Measurements from ENCODE around the gene PGS1. TPM values are rescaled to one million over a fixed set of nuclear protein-coding genes. Genes with fewer than 3 reads are reported as not detected.

Gene PGS1
- polyA plus RNA-seq, 3 donors, result 26.0 to 87.1 (median 28.0) TPM

DNA sequence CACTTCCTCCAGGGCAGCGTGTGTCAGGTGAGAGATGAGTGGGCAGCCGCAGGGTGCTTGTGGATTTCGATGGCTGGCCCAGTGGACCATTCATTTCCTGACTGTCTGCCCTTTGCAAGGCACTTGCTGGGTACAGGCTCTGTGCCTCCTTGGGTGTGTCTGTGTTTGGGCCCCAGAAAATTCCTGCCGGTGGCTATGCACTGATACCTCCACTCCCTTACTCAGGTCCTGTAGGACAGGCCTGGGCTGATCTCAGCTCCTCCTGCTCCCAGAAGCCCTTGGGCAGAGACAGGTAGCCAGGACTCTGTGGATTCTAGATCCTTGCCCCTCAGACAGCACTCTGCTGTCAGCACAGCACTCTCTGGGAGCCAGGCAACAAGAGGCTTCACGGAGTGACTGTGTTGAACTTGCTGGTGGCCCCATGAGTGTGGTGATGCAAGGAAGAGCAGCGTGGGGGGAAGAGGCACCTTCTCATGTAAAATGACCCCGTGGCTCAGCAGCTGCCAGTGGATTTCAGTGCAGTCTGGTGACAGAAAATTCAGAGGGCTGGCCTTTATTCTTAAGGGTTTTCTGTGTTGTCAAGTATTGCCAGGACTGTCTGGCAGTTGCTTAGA, 29.0 kb downstream of the PGS1 start:
- Histone ChIP-seq H3K4me1 (ENCODE audit: control insufficient read depth in 1 of 2, insufficient read depth in 2 of 2, low read length in 2 of 2) (peaks cover 12 to 16% of the 10 kb centered on the region in 2 donors), H2AFZ (ENCODE audit: insufficient read depth, low read depth, low read length, poor library complexity, severe bottlenecking) (no peak overlapping the region), H3K79me2 (ENCODE audit: insufficient read depth, low read length) (peaks cover 93% of the 10 kb centered on the region), H3K4me3 (replicated peaks in 1 of 3; ENCODE audit: low read depth in 2 of 3, low read length in 3 of 3) (no peak overlapping the region), H3K27ac (ENCODE audit: low read depth in 1 of 2, low read length in 2 of 2) (peak overlapping the region in 1 of 2 donors; percentile 58), H3K9me3 (replicated peaks in 1 of 2; ENCODE audit: control insufficient read depth in 1 of 2, insufficient read depth in 1 of 2, low read length in 2 of 2) (no peaks in the 10 kb centered on the region), H3K4me2 (replicated peaks; ENCODE audit: extremely low read depth, low read length, poor library complexity, severe bottlenecking) (no peak overlapping the region), H4K20me1 (ENCODE audit: insufficient read depth, low read length) (peaks cover 57% of the 10 kb centered on the region), H3K27me3 (ENCODE audit: control insufficient read depth in 2 of 2, insufficient read depth in 2 of 2, low read length in 2 of 2) (no peaks in the 10 kb centered on the region), H3K36me3 (replicated peaks in 1 of 2; ENCODE audit: control insufficient read depth in 1 of 2, insufficient read depth in 2 of 2, low read length in 2 of 2) (peaks cover 69 to 79% of the 10 kb centered on the region in 2 donors), H3K9ac (ENCODE audit: insufficient read depth, low read length, poor library complexity, severe bottlenecking) (no peak overlapping the region)
- Mint-ChIP-seq H3K27me3 (ENCODE audit: low read depth in 3 of 3) (peaks cover 0 to 2% (median 0%) of the 10 kb centered on the region in 3 donors), H3K4me1 (peaks cover 32% of the 10 kb centered on the region), H3K27ac (peak overlapping the region in 3 of 7 donors; percentile 43 to 72 (median 71)), H3K9me3 (peaks cover 0 to 2% (median 0%) of the 10 kb centered on the region in 7 donors), H3K36me3 (peaks cover 81 to 96% of the 10 kb centered on the region in 2 donors), H3K4me3 (no peak overlapping the region)
- WGBS (ENCODE audit: insufficient coverage), result 68% methylated on average over 5 of the region's 7 CpGs
- TF ChIP-seq, protein P1, sequence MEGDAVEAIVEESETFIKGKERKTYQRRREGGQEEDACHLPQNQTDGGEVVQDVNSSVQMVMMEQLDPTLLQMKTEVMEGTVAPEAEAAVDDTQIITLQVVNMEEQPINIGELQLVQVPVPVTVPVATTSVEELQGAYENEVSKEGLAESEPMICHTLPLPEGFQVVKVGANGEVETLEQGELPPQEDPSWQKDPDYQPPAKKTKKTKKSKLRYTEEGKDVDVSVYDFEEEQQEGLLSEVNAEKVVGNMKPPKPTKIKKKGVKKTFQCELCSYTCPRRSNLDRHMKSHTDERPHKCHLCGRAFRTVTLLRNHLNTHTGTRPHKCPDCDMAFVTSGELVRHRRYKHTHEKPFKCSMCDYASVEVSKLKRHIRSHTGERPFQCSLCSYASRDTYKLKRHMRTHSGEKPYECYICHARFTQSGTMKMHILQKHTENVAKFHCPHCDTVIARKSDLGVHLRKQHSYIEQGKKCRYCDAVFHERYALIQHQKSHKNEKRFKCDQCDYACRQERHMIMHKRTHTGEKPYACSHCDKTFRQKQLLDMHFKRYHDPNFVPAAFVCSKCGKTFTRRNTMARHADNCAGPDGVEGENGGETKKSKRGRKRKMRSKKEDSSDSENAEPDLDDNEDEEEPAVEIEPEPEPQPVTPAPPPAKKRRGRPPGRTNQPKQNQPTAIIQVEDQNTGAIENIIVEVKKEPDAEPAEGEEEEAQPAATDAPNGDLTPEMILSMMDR (IDR thresholded peaks at IDR 0.05), result no peak
- DNase-seq, result no peak
- intact Hi-C loops (cut with micrococcal nuclease), result loop anchor here in 1 of 2 donors (5.0 kb wide), 1 partner anchor 45 kb away; the partner anchor contains the start of gene SOCS3

DNA sequence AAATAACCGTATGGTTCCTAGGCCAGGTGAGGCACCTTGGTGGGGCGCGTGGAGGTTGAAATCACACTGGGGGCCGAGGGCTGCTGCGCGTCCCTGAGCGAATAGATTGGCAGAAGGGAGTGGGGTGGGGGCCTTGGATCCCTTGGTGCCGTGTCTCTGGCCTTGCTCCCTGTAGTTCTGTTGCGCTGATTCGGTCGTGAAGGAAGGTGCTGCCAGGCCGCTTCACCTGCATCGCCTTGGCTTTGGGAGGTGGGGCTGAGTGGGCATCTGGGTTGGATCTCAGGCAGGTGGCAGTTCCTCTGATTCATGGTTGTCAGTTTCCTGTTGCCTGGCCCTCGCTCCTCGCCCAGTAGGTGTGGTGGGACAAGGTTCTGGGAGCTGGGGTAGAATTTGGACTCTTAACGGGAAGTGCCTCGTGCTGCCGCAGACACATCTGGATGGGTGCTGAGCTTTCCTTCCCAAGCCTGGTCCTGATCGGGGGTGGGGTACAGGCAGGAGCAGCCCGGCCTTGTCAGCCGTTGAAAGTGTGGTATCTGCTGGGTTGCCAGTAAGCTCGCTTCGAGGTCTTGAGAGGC, 30.1 kb downstream of the PGS1 start:
- Histone ChIP-seq H3K9me3 (replicated peaks in 1 of 2; ENCODE audit: control insufficient read depth in 1 of 2, insufficient read depth in 1 of 2, low read length in 2 of 2) (no peaks in the 10 kb centered on the region), H3K27ac (ENCODE audit: low read depth in 1 of 2, low read length in 2 of 2) (peak overlapping the region in 1 of 2 donors; percentile 38), H3K9ac (ENCODE audit: insufficient read depth, low read length, poor library complexity, severe bottlenecking) (no peak overlapping the region), H4K20me1 (ENCODE audit: insufficient read depth, low read length) (peaks cover 46% of the 10 kb centered on the region), H3K27me3 (ENCODE audit: control insufficient read depth in 2 of 2, insufficient read depth in 2 of 2, low read length in 2 of 2) (no peaks in the 10 kb centered on the region), H3K4me2 (replicated peaks; ENCODE audit: extremely low read depth, low read length, poor library complexity, severe bottlenecking) (no peak overlapping the region), H3K36me3 (replicated peaks in 1 of 2; ENCODE audit: control insufficient read depth in 1 of 2, insufficient read depth in 2 of 2, low read length in 2 of 2) (peaks cover 59 to 69% of the 10 kb centered on the region in 2 donors), H3K79me2 (ENCODE audit: insufficient read depth, low read length) (peaks cover 86% of the 10 kb centered on the region), H2AFZ (ENCODE audit: insufficient read depth, low read depth, low read length, poor library complexity, severe bottlenecking) (no peak overlapping the region), H3K4me1 (ENCODE audit: control insufficient read depth in 1 of 2, insufficient read depth in 2 of 2, low read length in 2 of 2) (peaks cover 22 to 27% of the 10 kb centered on the region in 2 donors), H3K4me3 (replicated peaks in 1 of 3; ENCODE audit: low read depth in 2 of 3, low read length in 3 of 3) (no peak overlapping the region)
- intact Hi-C loops (cut with micrococcal nuclease), result loop anchor here in 1 of 2 donors (5.0 kb wide), 1 partner anchor 46 kb away; the partner anchor contains the start of gene SOCS3
- Mint-ChIP-seq H3K27me3 (ENCODE audit: low read depth in 3 of 3) (peaks cover 0 to under 1% (median 0%) of the 10 kb centered on the region in 3 donors), H3K4me1 (peaks cover 43% of the 10 kb centered on the region), H3K4me3 (no peak overlapping the region), H3K36me3 (peaks cover 79 to 95% of the 10 kb centered on the region in 2 donors), H3K9me3 (peaks cover 0 to 2% (median 0%) of the 10 kb centered on the region in 7 donors), H3K27ac (peak overlapping the region in 6 of 7 donors; percentile 64 to 90 (median 70))
- WGBS (ENCODE audit: insufficient coverage), result 96% methylated on average over 21 of the region's 23 CpGs
- TF ChIP-seq, protein P1 (IDR thresholded peaks at IDR 0.05), result no peak
- DNase-seq, result no peak

All from CD14-positive monocyte (primary cell).